NOMO-1 treated with DMSO at 0.1 percent for 48 hours (cell line): ENCODE data around the gene FOXN1.

Experiments used
- DNase-seq: peaks from one replicate; lab custom pipeline; 2025; ENCODE audit not compliant: unreplicated experiment; lab: John Stamatoyannopoulos, UW

FOXN1 gene

DNA sequence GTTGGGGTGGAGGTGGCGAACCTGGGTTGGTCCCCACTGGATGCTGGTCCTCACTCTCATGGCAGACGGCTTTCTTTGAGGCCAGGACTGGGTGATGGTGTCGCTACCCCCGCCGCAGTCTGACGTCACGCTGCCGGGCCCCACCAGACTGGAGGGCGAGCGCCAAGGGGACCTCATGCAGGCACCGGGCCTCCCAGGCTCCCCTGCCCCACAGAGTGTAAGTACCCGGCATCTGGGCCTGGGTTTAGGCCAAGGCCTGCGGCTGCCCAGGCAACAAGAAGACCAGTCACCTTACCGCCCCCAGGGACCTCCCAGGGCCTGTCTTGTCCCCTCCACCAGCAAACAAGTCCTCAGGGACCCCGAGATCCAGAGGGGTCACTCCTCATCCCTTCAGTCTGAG lies 17.7 kb downstream of the FOXN1 start:
- no peak for DNase-seq

DNA sequence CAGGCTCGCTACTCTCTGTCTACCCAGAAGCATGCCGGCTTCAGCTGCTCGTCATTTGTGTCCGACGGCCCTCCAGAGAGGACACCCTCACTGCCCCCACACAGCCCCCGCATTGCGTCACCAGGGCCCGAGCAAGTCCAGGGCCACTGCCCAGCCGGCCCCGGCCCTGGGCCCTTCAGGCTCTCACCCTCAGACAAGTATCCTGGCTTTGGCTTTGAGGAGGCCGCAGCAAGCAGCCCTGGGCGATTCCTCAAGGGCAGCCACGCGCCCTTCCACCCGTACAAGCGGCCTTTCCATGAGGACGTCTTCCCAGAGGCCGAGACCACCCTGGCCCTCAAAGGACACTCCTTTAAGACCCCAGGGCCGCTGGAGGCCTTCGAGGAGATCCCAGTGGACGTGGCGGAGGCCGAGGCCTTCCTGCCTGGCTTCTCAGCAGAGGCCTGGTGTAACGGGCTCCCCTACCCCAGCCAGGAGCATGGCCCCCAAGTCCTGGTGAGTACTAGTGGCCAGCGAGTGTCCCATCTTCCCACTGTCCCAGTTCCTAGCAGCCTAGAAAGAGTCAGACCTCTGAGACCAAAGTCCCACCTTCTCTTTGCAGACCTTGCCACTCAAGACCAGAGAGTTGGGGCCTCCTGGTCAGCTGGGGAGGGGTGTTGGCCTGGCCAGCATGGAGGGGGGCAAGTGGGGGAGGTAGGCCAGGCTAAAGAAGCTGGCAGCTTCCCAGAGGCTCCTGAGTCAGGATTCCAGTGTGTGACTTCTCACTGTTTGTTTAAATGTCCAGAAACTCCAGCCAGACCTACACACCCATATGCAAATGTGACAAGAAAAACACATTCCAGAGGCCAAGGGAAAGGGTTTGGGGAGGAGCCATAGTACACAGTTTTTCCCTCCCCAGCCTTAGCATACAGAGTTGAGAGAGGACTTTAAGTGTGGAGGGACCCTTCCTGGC lies 18.6 kb downstream of the FOXN1 start:
- DNase-seq, result no peak

- DNase-seq, result no peak
These were observed 20.2 kb downstream of the FOXN1 start for GRCh38 chr17:28526381-28526780.

GRCh38 chr17:28527181-28527681 lies 21.1 kb downstream of the FOXN1 start:
- DNase-seq, result no peak

DNA sequence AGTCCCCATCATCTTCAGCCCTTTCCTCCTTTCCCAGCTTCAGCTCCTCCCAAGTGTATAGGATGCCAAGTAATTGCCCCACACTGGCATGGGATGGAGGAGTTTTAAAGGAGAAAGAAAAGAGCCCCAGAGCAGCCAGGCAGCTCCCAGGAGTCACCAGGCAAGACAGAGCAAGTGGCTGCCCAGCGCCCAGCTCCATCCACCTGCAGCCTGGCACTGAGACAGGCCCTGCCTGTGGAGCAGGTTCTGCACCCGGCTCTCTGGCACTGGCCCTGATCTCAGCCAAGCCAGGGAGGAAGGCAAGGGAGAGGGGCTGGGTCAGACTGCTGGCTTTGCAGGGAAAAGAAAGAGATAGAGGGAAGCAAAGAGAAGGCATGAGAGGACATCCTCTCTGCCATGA lies 21.7 kb downstream of the FOXN1 start:
- no peak for DNase-seq

GRCh38 chr17:28528327-28529012 lies 22.3 kb downstream of the FOXN1 start:
- DNase-seq, result no peak

GRCh38 chr17:28529013-28529400 lies 22.9 kb downstream of the FOXN1 start:
- no peak for DNase-seq

DNA sequence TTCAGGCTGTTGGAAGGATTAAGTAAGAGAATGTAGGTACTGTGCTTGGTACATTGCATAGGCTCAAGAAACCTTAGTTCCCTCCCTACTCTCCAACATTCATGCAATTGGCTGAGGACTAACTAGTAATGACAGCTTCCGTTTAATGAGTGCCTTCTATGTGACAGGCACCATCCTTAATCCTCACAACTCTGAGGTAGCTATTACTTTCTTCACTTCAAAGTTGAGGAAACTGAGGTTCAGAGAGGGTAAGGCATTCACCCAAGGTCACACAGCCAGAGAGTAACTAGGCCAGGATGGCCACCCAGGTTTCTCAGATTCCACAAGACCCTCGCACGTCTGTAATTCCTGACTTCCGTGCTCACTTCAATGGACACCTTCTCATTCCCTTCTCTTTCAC lies 24.1 kb downstream of the FOXN1 start:
- DNase-seq, result no peak

DNA sequence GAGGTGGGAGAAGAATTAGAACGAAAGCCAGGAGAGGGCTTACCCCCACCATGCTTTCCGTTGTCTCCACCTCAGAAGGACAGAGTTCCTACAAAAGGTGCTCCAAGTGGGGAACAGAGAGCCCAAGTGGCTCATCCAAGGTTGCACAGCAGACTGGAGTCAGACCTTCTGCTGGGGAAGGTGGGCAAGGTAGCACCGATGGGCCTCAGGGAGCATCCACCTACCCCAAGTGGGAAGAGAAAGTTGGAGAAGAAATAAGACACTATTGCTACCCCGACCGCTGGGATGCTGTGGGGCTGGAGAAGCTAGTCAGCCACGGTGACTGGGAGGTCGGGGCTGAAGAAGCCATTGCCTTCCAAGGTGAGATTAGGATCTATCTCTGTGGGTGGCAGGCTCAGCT lies 24.8 kb downstream of the FOXN1 start:
- no peak for DNase-seq

DNA sequence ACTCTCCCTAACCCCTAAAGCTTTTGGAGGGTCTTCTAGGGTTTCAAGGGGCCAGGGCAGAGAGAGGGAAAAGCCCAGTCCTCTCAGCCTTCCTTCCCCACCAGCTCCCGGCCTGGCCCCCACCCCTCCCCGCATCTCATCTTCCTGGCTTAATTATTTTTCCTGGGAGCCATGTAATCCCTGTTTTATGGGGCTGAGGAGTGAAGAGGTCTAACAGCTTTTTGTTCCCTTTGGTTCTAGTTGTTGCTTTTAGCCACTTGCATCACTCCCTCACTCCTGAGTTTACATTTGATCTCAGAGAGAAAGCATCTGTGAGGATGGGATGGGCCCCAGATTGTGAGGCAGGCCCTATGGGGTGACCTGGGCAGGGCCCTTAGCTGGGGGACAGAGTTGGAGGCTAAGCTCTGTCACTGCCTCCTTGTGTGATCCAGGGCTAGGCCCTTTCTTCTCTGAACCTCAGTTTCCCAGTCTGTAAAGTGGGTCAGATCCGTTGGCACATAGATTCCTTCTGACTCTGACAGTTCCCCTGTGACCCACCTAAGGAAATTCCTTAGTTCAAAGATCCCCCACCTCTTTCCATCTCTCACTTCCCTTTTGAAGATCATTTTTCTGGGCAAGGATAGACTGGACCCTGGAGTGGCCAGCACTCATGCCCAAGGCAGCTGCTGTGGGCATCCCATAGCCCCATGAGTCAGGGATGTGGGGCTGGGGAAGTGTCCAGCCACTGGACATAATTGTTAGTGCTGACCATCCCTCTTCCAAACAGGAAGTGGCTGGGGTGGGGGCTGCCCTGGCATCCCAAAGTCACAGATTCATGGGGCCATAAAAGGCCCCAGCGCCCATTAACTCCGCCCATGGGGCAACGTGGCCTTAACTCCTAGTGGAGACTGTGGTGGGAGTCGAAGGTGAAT lies 26.2 kb downstream of the FOXN1 start:
- DNase-seq, result no peak

- no peak for DNase-seq
These were observed 27.1 kb downstream of the FOXN1 start for GRCh38 chr17:28533091-28533807.

- DNase-seq, result no peak
These were observed 28.7 kb downstream of the FOXN1 start for GRCh38 chr17:28534740-28535375.

GRCh38 chr17:28536532-28537218 lies 30.5 kb downstream of the FOXN1 start:
- DNase-seq, result no peak

DNA sequence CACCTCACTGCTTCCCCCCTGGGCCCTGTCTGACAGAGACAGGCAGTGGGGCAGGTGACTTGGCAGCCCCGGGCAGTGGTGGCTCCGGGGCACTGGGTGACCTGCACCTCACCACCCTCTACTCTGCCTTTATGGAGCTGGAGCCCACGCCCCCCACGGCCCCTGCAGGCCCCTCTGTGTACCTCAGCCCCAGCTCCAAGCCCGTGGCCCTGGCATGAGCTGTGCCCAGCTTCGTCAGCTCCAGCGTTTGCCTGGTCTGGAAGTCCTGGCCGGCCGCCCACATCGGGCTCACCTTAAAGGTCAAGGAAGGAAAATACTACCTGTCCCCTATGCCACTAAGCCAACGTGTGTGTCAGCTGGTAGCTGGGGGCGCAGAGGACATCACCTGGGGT lies 31.1 kb downstream of the FOXN1 start:
- DNase-seq, result no peak

GRCh38 chr17:28538296-28538895 lies 32.2 kb downstream of the FOXN1 start:
- DNase-seq, result no peak

- no peak for DNase-seq
These were observed 34.1 kb downstream of the FOXN1 start for GRCh38 chr17:28540231-28540630.

DNA sequence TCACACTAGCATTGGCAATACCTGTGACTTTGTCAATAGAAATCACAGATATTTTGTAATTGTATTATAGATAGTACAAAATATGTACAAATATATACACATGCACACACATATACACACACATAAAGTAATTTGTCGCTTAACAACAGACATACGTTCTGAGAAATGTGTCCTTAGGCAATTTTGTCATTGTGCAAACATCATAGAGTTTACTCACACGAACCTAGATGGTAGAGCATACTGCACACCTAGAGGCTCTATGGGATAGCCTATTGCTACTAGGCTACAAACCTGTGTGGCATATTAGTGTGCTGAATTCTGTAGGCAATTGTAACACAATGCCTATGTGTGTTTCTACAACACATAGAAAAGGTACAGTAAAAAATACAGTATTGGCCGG lies 35.3 kb downstream of the FOXN1 start:
- no peak for DNase-seq

DNA sequence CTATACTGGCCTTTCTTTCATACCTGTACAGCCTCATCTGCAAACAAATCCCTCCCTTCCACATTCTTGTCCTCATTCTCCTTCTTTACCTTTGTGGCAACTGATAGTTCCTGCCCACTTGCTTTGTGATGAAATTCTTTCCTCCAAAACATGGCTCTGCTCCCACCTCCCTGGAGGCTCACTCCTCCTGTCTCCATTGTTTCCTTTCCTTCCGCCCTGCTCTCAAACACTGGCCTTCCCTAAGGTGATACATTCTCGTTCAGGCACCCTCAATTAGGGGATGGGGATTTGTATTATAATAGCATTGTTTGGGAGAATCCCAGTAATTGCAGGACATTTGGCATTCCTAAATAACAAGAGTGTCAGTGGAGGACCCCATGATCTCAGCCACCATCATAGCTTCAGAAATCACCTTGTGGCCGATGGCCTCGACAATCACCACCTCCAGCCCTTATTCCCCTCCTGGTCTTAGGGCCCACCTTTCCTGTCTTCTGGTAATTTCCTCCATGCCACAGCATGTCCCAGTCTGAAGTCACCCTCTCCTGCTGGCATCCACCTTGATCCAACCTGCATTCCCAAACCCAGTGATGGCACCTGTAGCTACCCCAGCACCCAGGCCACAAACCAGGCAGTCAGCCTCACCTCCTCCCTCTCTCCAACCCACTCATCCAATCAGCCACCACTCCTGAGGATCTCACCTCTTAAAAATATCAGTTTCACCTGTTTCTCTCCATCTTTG lies 38.4 kb downstream of the FOXN1 start:
- DNase-seq, result no peak
